C4-2B (cell line): Measurements from ENCODE around the gene MTUS2.

Experiments
- H3K27ac ChIP-seq: fragments of 450-650 bp; 2 replicates; pipeline ENCODE4 v1.5.1; 2017
- CTCF ChIP-seq: fragments of 450-650 bp; conservative IDR thresholded peaks from 2 replicates; pipeline ENCODE4 v1.5.1; 2017; ENCODE audit warnings: mild to moderate bottlenecking
- ZFX ChIP-seq: fragments of 450-650 bp; IDR thresholded peaks from 2 replicates; pipeline ENCODE4 v1.6.1; 2017

Gene MTUS2

GRCh38 chr13:29260684-29261083 lies 440.5 kb downstream of the MTUS2 start:
- TF ChIP-seq CTCF: peak; percentile 47
- TF ChIP-seq ZFX: no peak
- H3K27ac ChIP-seq: no peak overlapping the region

GRCh38 chr13:29266261-29266660 lies 446.1 kb downstream of the MTUS2 start:
- no peak for TF ChIP-seq ZFX
- peak; percentile 41 for TF ChIP-seq CTCF
- no peak overlapping the region for H3K27ac ChIP-seq

GRCh38 chr13:29266756-29267733 lies 446.9 kb downstream of the MTUS2 start:
- TF ChIP-seq CTCF (0 out of 2 replicates have a peak, but pooled peaks have one; percentile 1), ZFX (no peak; the same call in 1 of the 2 replicates)
- H3K27ac ChIP-seq: no peak overlapping the region

GRCh38 chr13:29270271-29270985 lies 450.3 kb downstream of the MTUS2 start:
- no peak for TF ChIP-seq CTCF
- no peak for TF ChIP-seq ZFX
- no peak overlapping the region for H3K27ac ChIP-seq

GRCh38 chr13:29271606-29272005 lies 451.5 kb downstream of the MTUS2 start:
- H3K27ac ChIP-seq: no peak overlapping the region
- TF ChIP-seq CTCF (no peak), ZFX (no peak)

- no peak overlapping the region for H3K27ac ChIP-seq
- TF ChIP-seq ZFX: no peak
- TF ChIP-seq CTCF: no peak
Observed at GRCh38 chr13:29279356-29280254, 459.5 kb downstream of the MTUS2 start.
